ENCODE results near the gene ZNF766. TPM values are rescaled to one million over a fixed set of nuclear protein-coding genes. Genes with fewer than 3 reads are reported as not detected.
A peak's percentile ranks its signal among the peaks of the same experiment; 100 is the strongest.

ZNF766 gene
- total and polyA plus RNA-seq, 9 of the 15 experiments (the other 6 are each of a cell fraction or from before 2014, with no cell fraction given): 6.7 to 23.0 (median 11.2) TPM

GRCh38 chr19:52296773-52297600, 27.6 kb downstream of the ZNF766 start, which contains the start of gene ZNF480 (continued):
- TF ChIP-seq JUND (IDR thresholded peaks at IDR 0.05; ENCODE audit: borderline replicate concordance, low read depth, low read length) (peak; percentile 4; the same call in 1 of the 2 replicates), JUND (tag; IDR thresholded peaks at IDR 0.05; ENCODE audit: borderline replicate concordance, low read depth, low read length) (no peak), PTTG1 (tag; IDR thresholded peaks at IDR 0.05; ENCODE audit: low read depth) (no peak), ARID4B (CRISPR knock-in tag; IDR thresholded peaks at IDR 0.05) (no peak; the same call in 1 of the 2 replicates), ZNF324 (CRISPR knock-in tag; IDR thresholded peaks at IDR 0.05) (no peak), ESRRA (IDR thresholded peaks at IDR 0.05; ENCODE audit: borderline replicate concordance, low read depth) (peak; percentile 49; the same call in 1 of the 2 replicates), HNRNPK (IDR thresholded peaks at IDR 0.05; ENCODE audit: low read depth, low read length, poor library complexity, severe bottlenecking) (no peak), HMGXB4 (CRISPR knock-in tag; IDR thresholded peaks at IDR 0.05) (no peak), ZNF41 (CRISPR knock-in tag; conservative IDR thresholded peaks at IDR 0.05) (no peak), FOXP1 (CRISPR knock-in tag; IDR thresholded peaks at IDR 0.05) (peak; percentile 77; the same call in 1 of the 2 replicates), ZC3H8 (IDR thresholded peaks at IDR 0.05) (no peak), NRF1 (conservative IDR thresholded peaks at IDR 0.05 in 1 of 2, IDR thresholded peaks at IDR 0.05 in 1 of 2) (peak; percentile 51 to 64), RREB1 (CRISPR knock-in tag; IDR thresholded peaks at IDR 0.05) (no peak), ELF1 (tag; IDR thresholded peaks at IDR 0.05) (peak; percentile 84)
